ENCODE results near the gene RANBP1.
"Not testable (repeated sequence)": the region's sequence is repeated elsewhere in the genome, so short reads cannot be mapped to it uniquely, and the experiment has no call there.

RANBP1 gene

DNA sequence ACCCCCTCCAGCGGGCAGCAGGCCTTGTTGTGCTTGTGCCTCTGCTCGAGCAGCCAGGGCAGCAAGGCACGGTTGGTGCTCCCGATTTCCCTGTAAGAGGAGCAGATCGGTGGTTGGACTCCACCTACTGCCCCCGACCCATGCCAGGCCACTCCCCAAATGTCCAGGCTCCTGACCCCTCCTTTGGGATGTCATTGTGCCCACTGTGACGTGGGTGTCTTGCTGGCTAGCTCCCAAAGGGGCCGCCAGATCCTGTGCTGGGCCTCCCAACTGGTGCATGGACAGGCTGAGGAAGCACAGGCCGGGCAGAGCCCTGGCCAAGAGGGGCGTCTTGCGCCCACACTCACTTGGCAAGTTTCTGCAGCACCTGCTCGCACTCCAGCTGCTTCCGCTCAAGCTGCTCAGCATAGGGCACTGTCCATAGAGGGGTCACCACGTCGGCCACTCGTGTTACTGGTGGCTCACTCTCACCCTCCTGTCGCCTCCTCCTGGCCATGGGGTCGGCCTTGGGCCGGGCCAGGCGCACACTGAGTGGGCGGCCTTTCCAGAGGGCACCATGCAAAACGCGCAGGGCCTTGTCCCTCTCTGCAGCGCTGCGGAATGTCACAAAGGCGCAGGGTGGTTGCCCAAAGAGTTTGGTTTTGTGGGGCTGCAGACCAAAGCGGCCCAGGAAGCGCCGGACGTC, at the start of gene RANBP1:
RANBP1 (plus strand) TSS at position 414 of the 685 bp plus-strand sequence; CDS start at position 495, 81 bp downstream.
- DNase-seq: no peak

DNA sequence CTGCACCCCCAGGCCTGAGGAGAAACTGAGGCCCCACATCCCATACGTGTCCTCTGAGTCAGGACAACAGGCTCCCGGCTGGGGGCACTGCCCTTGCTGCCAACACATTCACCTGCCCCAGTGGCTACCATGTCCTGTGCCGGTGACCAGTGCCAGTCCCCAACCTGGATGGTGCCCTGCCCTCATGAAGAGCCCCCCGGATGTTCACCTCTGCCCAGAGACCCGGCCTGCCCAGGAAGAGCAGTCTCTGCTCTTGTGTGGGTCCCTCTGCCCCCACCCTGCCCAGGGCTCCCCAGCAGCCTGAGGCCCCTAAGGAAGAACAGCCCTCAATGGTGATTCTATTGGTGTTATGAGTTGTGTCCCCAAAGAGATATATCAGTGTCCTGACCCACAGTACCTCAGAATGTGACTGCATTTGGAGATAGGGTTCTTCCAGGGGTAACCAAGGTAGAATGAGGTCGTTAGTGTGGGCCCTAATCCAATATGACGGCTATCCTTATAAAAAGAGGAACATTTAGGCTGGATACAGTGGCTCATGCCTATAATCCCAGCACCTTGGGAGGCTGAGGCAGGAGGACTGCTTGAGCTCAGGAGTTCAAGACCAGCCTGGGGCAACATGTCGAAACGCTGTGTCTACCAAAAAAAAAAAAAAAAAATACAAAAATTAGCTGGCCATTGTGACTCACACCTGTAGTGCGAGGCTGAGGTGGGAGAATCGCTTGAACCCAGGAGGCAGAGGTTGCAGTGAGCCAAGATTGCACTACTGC, 49.1 kb upstream of the RANBP1 start:
- DNase-seq: no peak

- DNase-seq: not testable (repeated sequence)
These were observed 48.6 kb upstream of the RANBP1 start for GRCh38 chr22:20067384-20067682.

DNA sequence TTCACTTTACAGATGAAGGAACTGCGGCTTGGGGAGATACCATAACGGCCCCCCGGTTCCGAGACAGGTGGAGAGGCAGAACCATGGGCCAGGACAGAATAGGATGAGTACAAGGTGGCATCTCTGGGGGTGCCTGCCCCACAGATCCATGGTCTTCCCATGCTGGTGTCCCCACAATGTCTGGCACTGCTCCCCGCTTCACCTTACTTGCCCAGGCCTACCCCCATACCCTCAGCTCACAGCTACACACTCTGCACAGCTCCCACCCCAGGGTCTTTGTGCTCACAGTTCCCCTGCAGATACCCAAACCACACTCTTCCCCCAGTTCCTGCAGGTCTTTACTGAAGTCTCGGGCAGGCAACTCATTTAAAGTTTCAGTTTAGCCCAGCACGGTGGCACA, 47.3 kb upstream of the RANBP1 start:
- no peak for DNase-seq

DNA sequence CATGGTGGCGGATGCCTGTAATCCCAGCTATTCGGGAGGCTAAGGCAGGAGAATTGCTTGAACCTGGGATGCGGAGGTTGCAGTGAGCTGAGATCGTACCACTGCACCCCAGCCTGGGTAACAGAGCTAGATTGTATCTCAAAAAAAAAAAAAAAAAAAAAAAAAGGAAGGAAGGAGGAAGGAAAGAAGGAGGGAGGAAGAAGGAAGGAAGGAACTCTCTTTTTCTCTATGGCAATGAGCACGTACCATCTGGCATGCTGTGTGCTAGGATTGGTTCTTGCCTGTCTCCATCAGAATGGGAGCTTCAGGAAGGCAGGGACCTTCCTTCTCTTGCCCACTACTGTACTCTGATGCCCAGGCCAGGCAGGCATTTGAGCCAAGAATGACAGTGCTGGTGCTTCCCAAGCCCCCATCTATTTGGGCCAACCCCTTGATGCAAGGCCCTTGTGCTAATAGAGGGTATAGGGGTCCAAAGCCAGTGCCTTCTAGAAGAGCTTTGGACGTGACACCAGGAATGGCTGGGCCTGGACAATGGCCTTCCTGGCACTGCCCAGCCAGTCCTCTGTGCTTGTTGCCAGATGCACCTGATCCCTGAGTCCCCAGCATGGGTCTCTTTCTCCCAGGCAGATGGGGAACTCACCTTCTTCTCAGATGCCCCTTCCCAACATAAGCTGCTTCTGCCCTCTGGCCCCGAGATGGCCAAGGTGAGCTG, 46.4 kb upstream of the RANBP1 start:
- DNase-seq: no peak

GRCh38 chr22:20071524-20071972, 44.4 kb upstream of the RANBP1 start:
- DNase-seq: no peak

GRCh38 chr22:20076627-20077172, 39.2 kb upstream of the RANBP1 start:
- DNase-seq: no peak

- peak; percentile 93 for DNase-seq
These were observed 36.0 kb upstream of the RANBP1 start, which contains the start of gene DGCR8 for GRCh38 chr22:20079745-20080444. Gene DGCR8 (plus strand): TSS chr22:20080241. CDS start chr22:20085964, 5,723 bp downstream.

- peak; percentile 30 for DNase-seq
These were observed 35.5 kb upstream of the RANBP1 start for GRCh38 chr22:20080445-20080775.

DNA sequence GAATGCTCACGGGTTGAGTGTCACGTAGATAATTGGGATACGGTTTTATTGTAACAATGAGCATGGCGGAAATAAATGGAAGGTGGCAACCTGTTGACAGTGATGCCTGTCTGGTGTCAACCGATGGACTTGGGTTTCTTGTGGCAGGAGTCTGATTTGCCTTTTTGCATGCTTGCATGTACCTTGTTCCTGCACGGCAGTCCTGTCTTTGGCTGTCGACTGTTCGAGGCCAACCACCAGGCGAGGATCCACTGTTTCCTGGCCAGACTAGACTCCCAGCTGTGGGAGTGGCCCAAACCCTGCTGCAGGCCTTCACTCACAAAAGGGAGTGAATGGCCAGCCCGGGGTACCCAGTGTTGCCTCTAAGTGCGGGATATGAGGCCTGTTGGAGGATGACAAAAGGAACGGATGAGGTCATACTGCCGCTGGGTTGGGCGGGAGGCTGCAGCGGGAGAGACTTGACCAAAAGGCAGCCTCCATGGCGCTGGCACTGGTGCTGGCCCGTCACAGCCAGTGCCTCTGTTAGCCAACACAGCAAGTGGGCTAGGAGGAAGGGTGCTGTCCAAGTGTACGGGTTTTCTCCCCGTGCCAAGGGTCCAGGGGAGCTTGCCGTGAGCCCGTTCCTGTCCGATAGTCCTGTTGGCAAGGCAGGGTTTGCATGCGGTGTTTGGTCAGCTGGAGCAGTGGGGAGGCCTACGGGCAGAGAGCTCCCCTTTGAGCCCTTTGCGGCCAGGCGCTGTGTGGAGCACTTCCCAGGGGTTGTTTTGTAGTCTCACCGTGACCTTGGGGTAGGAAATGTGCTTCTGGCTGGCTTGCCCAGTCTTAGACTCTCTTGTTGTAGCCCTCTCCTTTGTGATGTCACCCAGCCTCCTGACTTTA, 34.9 kb upstream of the RANBP1 start:
- DNase-seq: no peak

GRCh38 chr22:20083157-20083890, 32.6 kb upstream of the RANBP1 start:
- no peak for DNase-seq

DNA sequence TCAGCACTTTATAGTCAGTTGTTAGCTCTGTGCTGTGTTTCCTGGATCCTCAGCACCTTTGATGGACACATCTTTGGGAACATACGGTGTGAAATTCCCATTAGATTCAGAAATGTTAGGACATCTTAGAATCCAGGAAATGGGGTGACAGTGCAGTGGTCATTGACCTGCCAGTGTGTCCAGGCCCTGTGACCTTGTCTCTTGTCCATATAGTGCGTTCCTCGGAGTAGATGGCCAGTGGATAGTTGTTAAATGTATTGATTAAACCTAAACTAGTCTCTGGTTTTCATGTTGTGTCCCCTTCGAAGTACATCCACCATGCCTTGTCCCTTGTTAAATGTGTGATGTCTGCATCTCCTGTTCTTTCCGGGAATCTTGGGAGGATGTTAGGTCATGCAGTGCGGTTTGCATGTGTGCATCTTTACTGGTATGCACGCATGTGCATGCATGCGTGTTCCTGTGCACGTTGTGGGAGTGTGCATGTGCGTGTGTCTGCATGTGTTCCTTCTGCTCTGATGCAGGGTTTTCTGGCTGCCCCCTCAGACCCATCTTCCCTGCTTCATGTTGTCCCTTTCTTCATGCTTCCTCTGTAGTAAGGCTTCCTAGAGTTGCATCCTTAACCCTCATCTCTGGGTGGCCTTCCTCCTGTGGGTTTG, 31.9 kb upstream of the RANBP1 start:
- no peak for DNase-seq

DNA sequence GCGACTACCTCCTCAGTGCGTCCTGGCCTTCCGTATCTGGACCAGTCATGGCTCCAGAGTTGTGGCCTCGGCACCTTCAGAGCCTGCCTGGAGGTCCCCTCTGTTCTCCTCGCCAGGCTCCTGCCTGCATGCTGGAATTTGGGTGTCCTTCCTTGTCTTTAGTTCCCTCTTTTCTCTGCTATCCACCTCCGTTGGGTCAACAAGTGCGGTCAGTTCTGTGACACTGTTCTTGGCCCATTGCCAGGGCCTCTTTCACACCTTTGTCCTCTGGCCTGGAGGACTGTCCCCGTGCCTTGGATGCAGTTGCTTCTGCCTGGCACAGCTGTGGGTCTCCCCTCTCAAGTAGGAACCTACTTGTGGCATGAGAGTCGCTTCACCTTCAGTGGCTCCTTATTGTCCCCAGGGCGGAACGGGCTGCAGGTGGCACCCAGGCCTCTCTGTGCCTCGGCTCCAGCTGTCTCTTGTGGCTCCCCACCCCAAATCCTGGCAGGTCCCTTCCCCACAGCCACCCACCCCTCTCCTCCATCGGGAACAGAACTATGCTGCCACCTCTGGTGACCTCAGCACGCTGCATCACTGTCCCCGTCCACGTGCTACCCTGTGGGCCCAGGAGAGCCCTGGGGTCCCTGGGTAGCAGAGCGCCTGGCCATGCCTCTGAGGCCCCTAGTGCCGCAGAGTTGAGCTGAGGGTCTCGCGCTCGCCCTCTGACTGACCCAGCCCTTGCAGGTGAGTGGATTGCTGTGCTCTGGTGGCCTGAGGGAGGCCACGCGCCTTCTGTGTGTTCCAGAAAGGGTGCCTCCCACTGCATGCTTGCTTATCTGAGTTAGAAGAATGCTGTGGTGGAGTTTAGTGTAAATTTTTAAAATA, 31.1 kb upstream of the RANBP1 start:
- DNase-seq: no peak

- no peak for DNase-seq
These were observed 30.3 kb upstream of the RANBP1 start for GRCh38 chr22:20085651-20086050.

- no peak for DNase-seq
These were observed 29.8 kb upstream of the RANBP1 start for GRCh38 chr22:20086101-20086599.

GRCh38 chr22:20086763-20087162, 29.1 kb upstream of the RANBP1 start:
- DNase-seq: no peak

DNA sequence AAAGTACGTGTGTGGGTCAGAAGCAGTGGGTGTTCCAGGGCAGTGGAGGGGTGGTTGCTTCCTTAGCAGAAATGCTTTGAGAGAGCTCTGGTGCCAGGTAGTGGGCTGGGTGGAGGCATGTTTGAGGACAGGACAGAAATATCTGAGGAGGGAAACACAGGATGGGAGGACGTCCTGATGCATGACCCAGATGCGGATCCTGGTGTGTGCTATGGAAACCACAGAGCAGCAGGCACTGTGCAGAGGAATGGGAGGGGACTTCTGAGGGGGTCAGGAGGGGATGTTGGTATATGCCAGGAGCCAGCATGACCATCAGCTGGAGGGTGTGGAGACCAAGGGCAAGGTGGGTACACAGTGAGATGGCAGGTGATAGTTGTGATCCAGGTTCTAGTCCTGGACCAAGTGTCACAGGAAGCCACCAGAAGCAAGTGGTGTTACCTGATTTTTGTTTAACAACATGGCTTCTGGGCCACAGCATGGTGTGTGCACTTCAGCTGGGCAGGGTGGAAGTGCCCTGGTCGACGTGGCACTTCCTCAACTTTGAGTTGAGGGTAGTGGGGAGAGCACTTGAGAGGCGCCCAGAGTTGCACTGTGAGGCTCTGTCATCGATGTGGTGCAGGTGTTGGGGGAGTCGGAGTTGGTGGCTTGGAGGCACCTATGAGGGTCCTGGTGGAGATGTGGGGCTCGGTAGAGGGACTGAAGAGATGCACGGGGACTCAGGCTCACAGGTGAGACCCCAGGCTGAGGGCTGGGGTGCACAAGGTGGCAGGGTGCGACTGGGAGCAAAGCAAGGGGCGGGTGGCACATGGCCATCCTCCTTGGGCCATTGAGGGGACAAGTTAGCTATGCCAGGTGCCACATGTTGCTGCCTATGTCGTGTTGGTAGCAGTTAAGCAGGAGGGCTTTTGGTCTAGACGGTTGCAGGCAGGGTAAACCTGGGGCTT, 28.3 kb upstream of the RANBP1 start:
- DNase-seq: no peak

GRCh38 chr22:20088263-20088648, 27.6 kb upstream of the RANBP1 start:
- DNase-seq: no peak
